ENCODE data around the gene DDR2.
"Not testable (repeated sequence)": the region's sequence is repeated elsewhere in the genome, so short reads cannot be mapped to it uniquely, and the experiment has no call there.

DDR2 gene

GRCh38 chr1:162726555-162726954, 94.3 kb downstream of the DDR2 start:
- no peak for DNase-seq (ENCODE audit: low read depth, low spot score)
- no peak overlapping the region for H3K4me3 ChIP-seq (ENCODE audit: low read depth, low read length)
- in situ Hi-C loops (cut with HindIII; ENCODE audit: low sequenced_read_pairs), result no loop called here
- TF ChIP-seq, protein P1, sequence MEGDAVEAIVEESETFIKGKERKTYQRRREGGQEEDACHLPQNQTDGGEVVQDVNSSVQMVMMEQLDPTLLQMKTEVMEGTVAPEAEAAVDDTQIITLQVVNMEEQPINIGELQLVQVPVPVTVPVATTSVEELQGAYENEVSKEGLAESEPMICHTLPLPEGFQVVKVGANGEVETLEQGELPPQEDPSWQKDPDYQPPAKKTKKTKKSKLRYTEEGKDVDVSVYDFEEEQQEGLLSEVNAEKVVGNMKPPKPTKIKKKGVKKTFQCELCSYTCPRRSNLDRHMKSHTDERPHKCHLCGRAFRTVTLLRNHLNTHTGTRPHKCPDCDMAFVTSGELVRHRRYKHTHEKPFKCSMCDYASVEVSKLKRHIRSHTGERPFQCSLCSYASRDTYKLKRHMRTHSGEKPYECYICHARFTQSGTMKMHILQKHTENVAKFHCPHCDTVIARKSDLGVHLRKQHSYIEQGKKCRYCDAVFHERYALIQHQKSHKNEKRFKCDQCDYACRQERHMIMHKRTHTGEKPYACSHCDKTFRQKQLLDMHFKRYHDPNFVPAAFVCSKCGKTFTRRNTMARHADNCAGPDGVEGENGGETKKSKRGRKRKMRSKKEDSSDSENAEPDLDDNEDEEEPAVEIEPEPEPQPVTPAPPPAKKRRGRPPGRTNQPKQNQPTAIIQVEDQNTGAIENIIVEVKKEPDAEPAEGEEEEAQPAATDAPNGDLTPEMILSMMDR (IDR thresholded peaks at IDR 0.05; ENCODE audit: low read depth, low read length), result no peak

GRCh38 chr1:162727493-162727892, 95.2 kb downstream of the DDR2 start:
- in situ Hi-C loops (cut with HindIII; ENCODE audit: low sequenced_read_pairs); H3K4me3 ChIP-seq (ENCODE audit: low read depth, low read length); DNase-seq (ENCODE audit: low read depth, low spot score): not testable (repeated sequence)

DNA sequence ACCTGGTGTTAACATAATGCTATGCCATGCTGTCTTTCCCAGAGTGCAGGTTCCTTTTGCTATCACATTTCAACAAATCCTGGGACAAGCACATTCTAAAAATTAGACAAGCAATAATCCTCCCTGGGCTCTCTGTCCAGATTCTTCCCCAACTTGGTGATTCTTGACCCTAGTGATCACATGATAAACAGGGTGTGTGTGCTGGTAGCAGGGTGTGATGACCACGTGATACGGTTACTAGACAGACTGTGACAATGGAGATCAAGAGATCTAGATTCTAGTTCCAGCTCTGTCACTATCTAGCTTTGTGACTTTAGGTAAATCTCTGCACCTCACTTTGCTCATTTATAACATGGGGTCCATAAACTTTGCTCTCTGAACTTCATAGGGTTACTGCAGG, 96.3 kb downstream of the DDR2 start:
- TF ChIP-seq, protein P1 (IDR thresholded peaks at IDR 0.05; ENCODE audit: low read depth, low read length), result no peak
- in situ Hi-C loops (cut with HindIII; ENCODE audit: low sequenced_read_pairs), result no loop called here
- no peak overlapping the region for H3K4me3 ChIP-seq (ENCODE audit: low read depth, low read length)
- no peak for DNase-seq (ENCODE audit: low read depth, low spot score)

DNA sequence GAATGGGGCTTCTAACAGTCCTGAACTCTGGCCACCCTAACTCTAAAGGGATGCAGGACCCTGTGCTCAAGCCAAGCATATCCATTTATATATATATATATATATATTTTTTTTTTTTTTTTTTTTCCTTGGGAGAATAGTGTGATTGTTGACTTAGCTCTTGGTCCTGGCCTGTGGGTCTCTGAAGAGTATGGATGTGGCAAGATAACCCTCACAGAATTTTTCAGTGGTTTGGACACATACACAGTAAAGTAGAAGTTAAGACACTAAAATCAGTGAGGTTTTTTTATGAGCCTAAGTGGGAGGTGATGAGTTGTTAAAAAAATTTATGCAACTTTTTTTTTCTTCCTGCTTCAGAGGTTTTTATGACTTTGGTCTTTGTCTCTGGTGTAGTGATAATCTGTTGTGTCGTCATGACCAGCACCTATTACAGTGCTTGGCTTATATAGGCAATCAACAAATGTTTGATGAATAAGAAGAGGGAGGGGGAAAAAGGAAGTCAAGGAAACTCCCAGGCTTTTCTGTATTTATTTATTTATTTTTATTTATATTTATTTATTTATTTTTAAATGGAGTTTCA, 97.0 kb downstream of the DDR2 start:
- in situ Hi-C loops (cut with HindIII; ENCODE audit: low sequenced_read_pairs); DNase-seq (ENCODE audit: low read depth, low spot score); H3K4me3 ChIP-seq (ENCODE audit: low read depth, low read length): not testable (repeated sequence)

DNA sequence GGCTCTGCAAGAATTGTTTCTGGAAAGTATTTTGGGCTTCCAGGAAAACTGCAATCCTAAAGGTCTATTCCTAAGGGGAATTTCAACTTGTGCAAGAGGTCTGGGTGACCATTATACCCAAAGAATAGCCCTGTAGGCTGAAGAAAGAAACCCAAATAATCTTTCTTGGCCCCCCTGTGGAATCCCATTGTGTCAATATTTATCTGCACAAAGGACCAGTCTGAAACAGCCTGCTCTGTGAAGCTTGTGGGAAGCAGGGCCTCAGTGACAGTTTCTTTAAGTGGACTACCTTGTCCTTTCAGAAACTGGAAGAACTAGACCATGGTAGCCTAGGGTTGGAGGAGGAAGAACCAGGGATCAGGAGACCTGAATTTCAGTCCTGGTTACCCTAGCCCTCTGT, 99.8 kb downstream of the DDR2 start:
- DNase-seq (ENCODE audit: low read depth, low spot score), result no peak
- no peak overlapping the region for H3K4me3 ChIP-seq (ENCODE audit: low read depth, low read length)
- TF ChIP-seq, protein P1 (IDR thresholded peaks at IDR 0.05; ENCODE audit: low read depth, low read length), result no peak
- in situ Hi-C loops (cut with HindIII; ENCODE audit: low sequenced_read_pairs), result no loop called here

DNA sequence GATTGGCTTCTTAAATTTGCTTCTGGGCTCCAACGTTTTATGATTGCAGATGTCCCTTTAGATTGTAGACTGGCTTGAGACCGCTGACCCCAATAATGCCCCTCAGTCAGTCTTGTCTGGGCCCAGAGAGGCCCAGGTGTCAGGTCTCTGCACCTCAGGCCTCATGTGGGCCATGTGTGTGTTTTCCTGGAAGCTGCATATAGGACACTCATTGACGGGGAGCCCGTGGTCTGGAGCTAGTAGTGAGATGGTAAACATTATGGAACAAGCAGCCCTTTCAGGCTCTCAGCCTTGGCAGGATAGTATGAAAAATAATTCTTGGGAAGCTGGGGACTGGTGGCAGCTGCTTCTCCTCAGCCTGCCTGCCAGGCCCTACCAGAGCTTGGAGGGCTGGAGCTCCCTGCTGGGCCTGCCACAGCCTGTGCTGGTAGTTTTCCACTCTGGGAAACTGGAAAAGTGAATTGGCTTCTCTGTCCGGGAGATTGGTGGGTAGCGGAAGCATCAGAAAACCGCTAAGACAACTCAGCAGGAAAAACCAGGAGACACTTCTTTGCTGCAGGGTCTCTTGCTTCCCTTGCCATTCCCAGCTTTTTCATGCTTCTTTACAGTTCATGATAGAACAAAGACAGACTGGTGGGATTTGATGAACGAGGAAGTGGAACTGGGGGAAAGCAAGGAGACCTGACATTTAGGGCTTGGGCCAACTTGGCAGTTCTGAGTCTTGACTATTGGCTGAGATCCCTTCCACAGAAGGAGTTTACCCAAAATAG, 100.5 kb downstream of the DDR2 start:
- in situ Hi-C loops (cut with HindIII; ENCODE audit: low sequenced_read_pairs), result no loop called here
- no peak for DNase-seq (ENCODE audit: low read depth, low spot score)
- TF ChIP-seq, protein P1 (IDR thresholded peaks at IDR 0.05; ENCODE audit: low read depth, low read length), result no peak
- no peak overlapping the region for H3K4me3 ChIP-seq (ENCODE audit: low read depth, low read length)

DNA sequence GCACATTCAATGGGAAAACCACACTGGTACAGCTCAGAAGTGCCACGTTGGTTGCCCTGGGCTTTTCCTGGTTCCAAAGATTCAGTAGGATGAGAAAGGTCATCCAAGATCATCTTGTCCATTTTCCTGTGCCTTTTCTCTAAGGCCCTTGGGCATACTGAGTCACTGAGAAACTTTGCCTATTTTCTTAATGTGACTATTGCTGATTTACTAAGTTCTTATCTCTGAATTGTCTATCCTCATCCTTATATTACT, 101.0 kb downstream of the DDR2 start:
- H3K4me3 ChIP-seq (ENCODE audit: low read depth, low read length), result no peak overlapping the region
- no peak for DNase-seq (ENCODE audit: low read depth, low spot score)
- TF ChIP-seq, protein P1 (IDR thresholded peaks at IDR 0.05; ENCODE audit: low read depth, low read length), result no peak
- in situ Hi-C loops (cut with HindIII; ENCODE audit: low sequenced_read_pairs), result no loop called here
